ENCODE measurements around the gene LASP1NB.
A peak's percentile ranks its signal among the peaks of the same experiment; 100 is the strongest.

Gene LASP1NB

DNA sequence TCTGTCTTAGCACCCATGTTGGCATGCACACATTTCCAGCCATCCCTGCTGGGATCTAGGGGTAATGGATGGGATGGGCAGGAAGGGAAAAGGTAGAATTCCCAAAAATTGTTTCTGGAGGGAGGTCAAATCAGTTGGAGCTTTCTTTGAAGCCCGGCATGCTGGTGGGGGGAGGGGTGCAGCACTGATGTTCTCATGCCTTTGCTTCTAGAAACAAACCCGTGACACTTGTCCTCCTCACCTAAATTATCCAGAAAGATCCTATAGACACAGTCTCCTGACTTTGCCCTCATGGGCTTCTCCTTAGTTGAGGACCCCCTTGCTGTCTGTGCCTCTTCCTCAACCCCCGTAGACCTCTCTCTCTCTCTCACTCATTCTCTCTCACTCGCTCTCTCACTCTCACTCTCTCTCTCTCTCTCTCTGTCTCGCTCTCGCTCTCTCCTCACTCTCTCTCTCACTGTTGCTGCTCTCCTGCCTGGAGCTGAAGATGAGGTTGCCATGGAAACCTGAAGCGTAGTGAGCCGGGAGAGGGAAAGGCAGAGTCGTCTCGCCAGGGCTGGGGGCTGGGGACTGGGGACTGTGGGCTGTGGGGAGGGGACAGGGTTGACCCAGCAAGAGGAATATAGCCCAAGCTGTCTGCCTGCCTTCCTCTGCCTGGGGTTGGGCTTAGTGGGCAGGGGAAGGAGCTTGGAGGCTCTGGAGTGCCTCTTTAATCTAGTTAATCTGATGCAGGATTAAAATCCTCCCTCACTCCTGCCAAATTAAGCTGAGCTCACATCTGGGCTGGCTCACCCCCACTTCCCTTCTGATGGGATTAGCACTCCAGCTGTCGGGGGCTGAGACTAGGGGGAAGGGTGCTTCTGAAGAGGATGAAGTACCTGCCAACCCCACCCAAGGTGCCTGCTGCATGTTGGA, 39.4 kb upstream of the LASP1NB start:
- Histone ChIP-seq H3K27me3 (replicated peaks in 1 of 7) (no peaks in the 10 kb centered on the region), H3K4me3 (no peak overlapping the region), H3K27ac (peak overlapping the region in 5 of 8 donors; percentile 11 to 84 (median 80)), H3K4me1 (peaks cover 46 to 100% (median 89%) of the 10 kb centered on the region in 6 donors), H3K9me3 (no peaks in the 10 kb centered on the region), H3K36me3 (peaks cover 0 to 89% (median 50%) of the 10 kb centered on the region in 6 donors)
- DNase-seq = no peak
- TF ChIP-seq POLR2A (IDR thresholded peaks at IDR 0.05) (no peak), POLR2AphosphoS5 (IDR thresholded peaks at IDR 0.05) (no peak)
- TF ChIP-seq, protein P1, sequence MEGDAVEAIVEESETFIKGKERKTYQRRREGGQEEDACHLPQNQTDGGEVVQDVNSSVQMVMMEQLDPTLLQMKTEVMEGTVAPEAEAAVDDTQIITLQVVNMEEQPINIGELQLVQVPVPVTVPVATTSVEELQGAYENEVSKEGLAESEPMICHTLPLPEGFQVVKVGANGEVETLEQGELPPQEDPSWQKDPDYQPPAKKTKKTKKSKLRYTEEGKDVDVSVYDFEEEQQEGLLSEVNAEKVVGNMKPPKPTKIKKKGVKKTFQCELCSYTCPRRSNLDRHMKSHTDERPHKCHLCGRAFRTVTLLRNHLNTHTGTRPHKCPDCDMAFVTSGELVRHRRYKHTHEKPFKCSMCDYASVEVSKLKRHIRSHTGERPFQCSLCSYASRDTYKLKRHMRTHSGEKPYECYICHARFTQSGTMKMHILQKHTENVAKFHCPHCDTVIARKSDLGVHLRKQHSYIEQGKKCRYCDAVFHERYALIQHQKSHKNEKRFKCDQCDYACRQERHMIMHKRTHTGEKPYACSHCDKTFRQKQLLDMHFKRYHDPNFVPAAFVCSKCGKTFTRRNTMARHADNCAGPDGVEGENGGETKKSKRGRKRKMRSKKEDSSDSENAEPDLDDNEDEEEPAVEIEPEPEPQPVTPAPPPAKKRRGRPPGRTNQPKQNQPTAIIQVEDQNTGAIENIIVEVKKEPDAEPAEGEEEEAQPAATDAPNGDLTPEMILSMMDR (IDR thresholded peaks at IDR 0.05 in 8 of 11, conservative IDR thresholded peaks at IDR 0.05 in 3 of 11) = no peak
- intact Hi-C loops (cut with DNase I; ENCODE audit: low total_unique reads) = no loop called here
- WGBS, 5 donors = 64 to 74% (median 66%) methylated on average over 11 of the region's 11 CpGs

DNA sequence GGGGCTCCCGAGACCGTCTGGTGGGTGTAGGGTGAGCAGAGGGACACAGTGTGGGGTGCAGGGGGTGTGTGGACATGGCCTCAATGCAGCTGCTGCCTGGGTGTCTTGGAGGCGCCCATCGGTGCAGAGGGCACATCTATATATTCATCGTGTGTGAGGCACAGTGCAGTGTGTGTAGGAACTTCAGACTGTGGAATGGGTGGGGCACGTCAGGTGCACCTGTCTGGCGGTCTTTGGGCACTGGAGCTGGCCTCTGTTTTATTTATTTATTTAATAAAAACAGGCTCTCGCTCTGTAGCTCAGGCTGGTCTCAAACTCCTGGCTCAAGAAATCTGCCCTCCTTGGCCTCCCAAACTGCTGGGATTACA, 38.8 kb upstream of the LASP1NB start:
- no peaks in the 10 kb centered on the region for H3K27me3 ChIP-seq (replicated peaks in 1 of 7)
- 81 to 91% (median 89%) methylated on average over 8 of the region's 8 CpGs for WGBS, 5 donors
- intact Hi-C loops (cut with DNase I; ENCODE audit: low total_unique reads) = no loop called here
- no peak overlapping the region for H3K4me3 ChIP-seq
- peaks cover 0 to 89% (median 50%) of the 10 kb centered on the region in 6 donors for H3K36me3 ChIP-seq
- H3K27ac ChIP-seq = peak overlapping the region in 3 of 8 donors; percentile 80 to 84 (median 81)
- no peaks in the 10 kb centered on the region for H3K9me3 ChIP-seq
- peaks cover 44 to 100% (median 89%) of the 10 kb centered on the region in 6 donors for H3K4me1 ChIP-seq
- TF ChIP-seq POLR2AphosphoS5 (IDR thresholded peaks at IDR 0.05) (no peak), POLR2A (IDR thresholded peaks at IDR 0.05) (no peak)
- TF ChIP-seq, protein P1 (IDR thresholded peaks at IDR 0.05 in 8 of 11, conservative IDR thresholded peaks at IDR 0.05 in 3 of 11) = no peak
- no peak for DNase-seq

DNA sequence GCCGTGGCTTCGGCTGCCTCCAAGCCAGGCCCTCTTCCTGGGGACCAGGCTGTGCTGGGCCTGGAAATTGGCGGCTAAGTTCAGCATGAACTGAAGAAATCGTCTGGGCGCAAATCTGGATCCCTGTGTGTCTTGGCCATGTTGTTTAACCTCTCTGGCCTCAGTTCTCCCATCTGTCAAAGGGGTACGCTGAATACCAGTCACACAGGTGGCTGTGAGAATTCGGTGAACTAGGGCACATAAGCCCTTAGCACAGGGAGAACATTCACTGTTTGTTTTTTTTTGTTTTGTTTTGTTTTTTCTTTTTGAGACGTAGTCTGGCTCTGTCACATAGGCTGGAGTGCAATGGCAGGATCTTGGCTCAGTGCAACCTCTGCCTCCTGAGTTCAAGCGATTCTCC, 36.6 kb upstream of the LASP1NB start:
- TF ChIP-seq POLR2AphosphoS5 (IDR thresholded peaks at IDR 0.05) = no peak
- TF ChIP-seq POLR2A (IDR thresholded peaks at IDR 0.05) = no peak
- TF ChIP-seq, protein P1 (IDR thresholded peaks at IDR 0.05 in 8 of 11, conservative IDR thresholded peaks at IDR 0.05 in 3 of 11) = no peak
- 88 to 95% (median 94%) methylated on average over 9 of the region's 9 CpGs for WGBS, 5 donors
- peaks cover 0 to 93% (median 55%) of the 10 kb centered on the region in 6 donors for H3K36me3 ChIP-seq
- H3K27ac ChIP-seq = peak overlapping the region in 2 of 8 donors; percentile 15 to 80
- no peak for DNase-seq
- H3K27me3 ChIP-seq (replicated peaks in 1 of 7) = no peaks in the 10 kb centered on the region
- peaks cover 46 to 100% (median 90%) of the 10 kb centered on the region in 6 donors for H3K4me1 ChIP-seq
- no peak overlapping the region for H3K4me3 ChIP-seq
- intact Hi-C loops (cut with DNase I; ENCODE audit: low total_unique reads) = no loop called here
- H3K9me3 ChIP-seq = no peaks in the 10 kb centered on the region

DNA sequence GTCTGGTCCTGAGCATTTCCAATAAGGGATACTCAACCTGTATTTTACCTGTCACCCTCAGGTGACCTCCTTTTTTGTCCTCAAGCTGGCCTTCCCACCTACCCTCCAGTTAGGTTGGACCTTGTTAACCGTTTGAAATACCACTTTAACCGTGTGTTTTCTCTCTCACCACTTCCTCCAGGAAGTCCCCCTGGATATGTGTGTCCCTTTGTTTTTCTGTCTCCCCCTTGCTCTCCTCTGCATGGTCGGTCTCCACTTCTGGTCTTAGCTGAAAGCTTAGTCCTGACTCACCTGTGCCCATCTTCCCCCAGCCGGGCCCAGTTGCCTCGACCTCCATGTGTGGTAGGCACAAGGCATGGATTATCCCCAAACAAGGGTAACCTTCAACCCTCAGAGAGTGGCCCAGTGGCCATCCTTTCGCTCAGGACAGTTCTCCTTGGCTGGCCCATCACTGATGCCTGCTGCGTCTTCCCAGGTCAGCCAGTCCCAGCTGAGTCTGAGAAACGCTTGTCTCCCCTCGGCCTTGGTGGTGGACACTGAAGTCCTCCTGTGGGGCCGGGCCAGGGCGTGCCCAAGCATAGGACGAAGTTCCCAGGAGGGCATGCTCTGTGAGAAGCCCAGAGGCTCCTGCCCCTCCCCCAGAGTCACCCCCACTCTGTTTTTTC, 35.5 kb upstream of the LASP1NB start:
- 72 to 86% (median 77%) methylated on average over 8 to 12 of the region's 12 CpGs for WGBS, 5 donors
- DNase-seq = no peak
- peaks cover 0 to 100% (median 55%) of the 10 kb centered on the region in 6 donors for H3K36me3 ChIP-seq

More for the DNA sequence above, 35.5 kb upstream of the LASP1NB start:
- intact Hi-C loops (cut with DNase I; ENCODE audit: low total_unique reads) = no loop called here
- H3K9me3 ChIP-seq = no peaks in the 10 kb centered on the region
- peak overlapping the region in 1 of 8 donors; percentile 25 for H3K4me3 ChIP-seq
- H3K4me1 ChIP-seq = peaks cover 46 to 100% (median 90%) of the 10 kb centered on the region in 6 donors
- TF ChIP-seq POLR2A (IDR thresholded peaks at IDR 0.05) = no peak
- TF ChIP-seq, protein P1 (IDR thresholded peaks at IDR 0.05 in 8 of 11, conservative IDR thresholded peaks at IDR 0.05 in 3 of 11) = no peak
- TF ChIP-seq POLR2AphosphoS5 (IDR thresholded peaks at IDR 0.05) = no peak
- H3K27ac ChIP-seq = peak overlapping the region in 7 of 8 donors; percentile 50 to 87 (median 74)
- no peaks in the 10 kb centered on the region for H3K27me3 ChIP-seq (replicated peaks in 1 of 7)
